Hematopoietic multipotent progenitor cell treated with erythropoietin and hydrocortisone succinate and interleukin-3 and kit ligand, for 17 days (in vitro differentiated cells): ENCODE data around the gene FAM170B.

Experiments
- DNase-seq: peaks from one replicate; pipeline ENCODE4 v3.0.0-alpha.2; 2015; ENCODE audit warnings: low spot score

FAM170B gene

DNA sequence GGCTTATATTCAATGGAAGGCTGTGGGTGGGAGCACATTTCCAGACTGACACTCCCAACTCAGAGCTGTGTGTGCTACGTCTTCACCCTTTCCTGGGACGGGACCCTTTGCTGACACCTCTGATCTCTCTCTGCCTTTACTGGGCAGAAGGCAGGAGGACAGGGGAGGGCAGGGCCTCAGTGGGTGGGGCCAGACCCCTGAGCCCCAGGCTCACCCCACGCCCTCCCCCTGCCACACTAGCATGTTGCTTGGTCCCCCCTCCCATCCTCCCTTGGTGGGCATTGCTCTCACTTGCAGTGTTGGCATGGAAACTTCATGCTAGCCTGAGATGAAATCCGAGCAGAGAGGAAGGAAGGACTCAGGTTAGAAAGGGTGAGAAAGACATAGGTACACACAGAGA lies 36.0 kb upstream of the FAM170B start:
- no peak for DNase-seq

GRCh38 chr10:49168831-49169500 lies 35.1 kb upstream of the FAM170B start:
- DNase-seq, result no peak

GRCh38 chr10:49168171-49168540 lies 34.3 kb upstream of the FAM170B start:
- no peak for DNase-seq

DNA sequence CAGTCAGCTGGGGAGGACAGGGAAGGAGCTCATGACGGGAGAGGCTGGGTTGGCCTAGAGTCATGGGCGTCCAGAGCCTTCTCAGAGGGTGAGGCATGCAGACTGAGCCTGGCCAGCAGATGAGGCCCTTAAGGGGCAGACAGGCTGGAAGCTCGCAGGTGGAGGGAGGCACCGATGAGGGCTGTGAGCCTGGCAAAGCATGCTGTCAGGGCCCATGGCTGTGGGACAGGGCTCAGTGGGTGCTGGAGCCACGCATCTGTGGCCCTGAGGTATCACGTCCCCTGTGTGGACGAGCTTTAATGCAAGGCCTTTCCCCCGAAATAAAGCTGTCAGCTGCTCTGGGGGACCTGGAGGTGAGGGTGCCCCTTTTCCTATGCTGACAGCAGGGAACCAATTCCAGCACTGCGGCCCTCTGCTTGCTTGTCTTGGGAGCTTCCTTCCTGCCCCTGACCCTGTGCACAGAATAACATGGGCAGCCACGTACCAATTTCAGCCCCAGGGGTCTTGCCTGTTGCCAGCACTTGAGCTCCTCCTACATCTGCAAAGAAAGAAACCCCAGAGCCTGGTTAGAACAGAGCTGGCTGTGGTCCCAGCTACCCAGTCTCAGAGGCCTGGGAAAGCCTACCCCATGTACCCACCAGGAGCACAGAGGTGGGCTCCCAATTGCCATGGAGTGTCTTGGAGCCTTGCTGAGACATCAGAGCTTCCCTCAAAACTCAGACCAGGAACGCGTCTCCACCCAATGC lies 33.8 kb upstream of the FAM170B start:
- DNase-seq, result no peak

GRCh38 chr10:49166484-49167400 lies 32.9 kb upstream of the FAM170B start:
- no peak for DNase-seq

- no peak for DNase-seq
These were observed 32.1 kb upstream of the FAM170B start for GRCh38 chr10:49165821-49166483.

- DNase-seq, result no peak
These were observed 31.4 kb upstream of the FAM170B start for GRCh38 chr10:49165259-49165658.

DNA sequence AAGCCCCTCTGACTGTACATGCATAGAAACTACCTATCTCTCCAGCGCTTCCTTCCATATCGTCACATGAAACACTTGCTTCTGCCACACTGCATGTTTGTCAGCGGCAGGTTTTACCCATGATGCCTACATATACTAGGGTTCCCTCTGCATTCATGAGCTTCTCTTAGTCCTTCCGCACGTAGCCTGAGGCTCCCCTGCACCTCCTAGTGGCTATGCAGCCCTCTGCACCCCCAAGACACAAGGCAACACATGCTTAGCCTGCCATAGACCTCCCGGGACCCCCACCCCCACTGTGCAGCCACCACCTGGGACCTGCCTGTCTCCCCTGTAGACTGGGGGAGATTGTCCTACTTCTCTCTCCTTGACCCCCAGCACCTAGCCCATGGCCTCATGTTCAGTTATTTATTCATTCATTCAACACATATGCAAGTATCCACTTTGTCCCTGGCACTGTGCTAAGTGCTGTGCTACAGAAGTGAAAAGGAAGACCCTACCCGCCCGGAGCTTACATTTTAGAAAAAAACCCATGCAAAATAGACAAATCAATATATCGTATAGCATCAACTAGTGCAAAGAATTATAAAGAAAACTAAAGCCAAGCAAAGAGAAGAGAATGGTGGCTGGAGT lies 30.9 kb upstream of the FAM170B start:
- no peak for DNase-seq

- no peak for DNase-seq
These were observed 29.9 kb upstream of the FAM170B start for GRCh38 chr10:49163741-49164140.

DNA sequence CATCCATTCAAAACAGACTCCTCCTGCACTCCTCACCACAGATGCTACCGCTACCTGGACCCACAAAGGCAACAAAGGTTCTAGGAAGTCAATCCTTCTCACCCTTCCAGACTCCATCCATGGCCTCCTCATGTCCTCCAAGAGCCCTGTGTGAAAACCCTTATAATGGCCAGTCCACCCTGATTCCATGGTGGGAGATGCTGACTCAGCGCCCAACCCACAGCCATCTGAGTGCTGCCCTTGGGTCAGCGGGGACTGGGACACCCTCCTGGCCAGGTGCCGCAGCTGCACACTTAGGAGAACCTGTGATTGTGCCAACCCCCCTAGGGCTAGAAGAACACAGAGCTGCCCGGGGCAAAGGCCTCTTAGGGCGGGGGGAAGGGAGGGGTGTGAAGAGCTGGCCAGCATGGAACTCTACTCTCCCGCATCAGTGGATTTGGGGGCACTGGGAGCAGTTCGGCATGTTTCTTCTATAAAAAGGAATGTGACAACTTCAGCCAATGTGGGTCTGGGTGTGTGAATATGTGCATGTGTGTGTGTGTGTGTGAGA lies 29.0 kb upstream of the FAM170B start:
- DNase-seq, result no peak

- DNase-seq, result no peak
These were observed 28.2 kb upstream of the FAM170B start for GRCh38 chr10:49162063-49162462.

DNA sequence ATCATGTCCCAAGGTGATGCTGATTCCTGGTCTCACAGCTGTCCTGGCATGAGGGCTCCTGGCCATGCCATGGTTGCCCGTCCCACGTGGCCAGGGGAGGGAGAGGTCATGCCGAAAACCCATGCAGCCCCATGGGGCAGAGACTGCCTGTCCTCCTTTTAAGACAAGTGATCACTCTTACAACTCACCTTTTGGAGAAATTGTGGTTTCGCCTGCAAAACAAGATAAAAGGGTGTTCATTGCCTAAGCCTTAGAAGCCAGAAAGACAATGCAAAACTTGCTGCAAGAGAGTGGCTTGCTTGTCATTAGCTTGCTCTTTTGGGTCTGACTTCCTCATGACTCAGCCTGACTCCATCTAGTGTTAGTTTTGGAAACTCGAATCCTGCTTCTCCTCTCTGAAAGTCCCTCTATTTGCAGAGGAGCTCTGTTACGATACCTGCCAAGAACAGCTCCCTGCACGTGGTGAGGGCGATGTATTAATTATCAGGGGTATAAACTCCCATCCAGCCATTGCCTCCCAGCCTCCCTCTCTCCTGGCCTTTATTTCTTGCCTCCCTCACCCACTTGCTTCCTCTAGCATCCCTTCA lies 27.7 kb upstream of the FAM170B start:
- no peak for DNase-seq

DNA sequence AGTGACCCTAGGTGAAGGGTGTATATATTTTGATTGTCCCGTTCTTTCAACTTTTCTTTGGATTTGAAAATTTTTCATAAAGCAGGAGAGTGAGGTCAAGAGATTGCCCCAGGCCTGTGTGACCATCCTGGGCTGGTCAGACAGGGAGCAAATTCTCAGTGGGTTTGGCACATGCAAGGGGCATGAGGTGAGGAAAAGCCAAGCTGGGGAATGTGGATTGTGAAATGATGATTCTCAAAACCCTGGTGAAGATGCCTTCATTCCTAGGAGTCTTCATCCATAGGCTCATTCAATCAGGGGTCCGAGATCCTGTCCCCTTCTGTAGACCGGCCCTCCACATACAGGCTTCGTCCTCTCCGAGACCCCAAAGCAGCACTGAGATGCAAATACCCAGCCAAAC lies 27.0 kb upstream of the FAM170B start:
- DNase-seq, result no peak

- no peak for DNase-seq
These were observed 26.3 kb upstream of the FAM170B start for GRCh38 chr10:49160110-49160509.

DNA sequence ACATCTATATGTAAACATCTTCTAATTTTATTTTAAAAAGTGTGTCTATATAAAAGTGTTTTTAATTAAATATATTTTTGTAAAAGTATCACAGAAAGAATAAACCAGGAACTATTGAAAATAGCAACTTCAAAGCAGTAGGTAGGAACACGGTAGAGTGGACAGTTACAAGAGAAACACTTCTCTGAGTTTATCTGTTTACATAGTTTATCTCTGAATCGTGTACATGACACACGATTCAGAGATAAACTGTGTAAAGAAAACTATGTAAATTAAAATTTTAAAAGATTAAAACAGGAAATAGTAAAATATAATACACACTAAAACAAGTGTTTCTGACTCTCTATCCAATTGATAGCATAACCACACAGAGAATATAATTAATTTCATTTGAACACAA lies 25.1 kb upstream of the FAM170B start:
- no peak for DNase-seq

- no peak for DNase-seq
These were observed 24.6 kb upstream of the FAM170B start for GRCh38 chr10:49158404-49158803.

GRCh38 chr10:49157229-49157628 lies 23.4 kb upstream of the FAM170B start:
- DNase-seq, result no peak

DNA sequence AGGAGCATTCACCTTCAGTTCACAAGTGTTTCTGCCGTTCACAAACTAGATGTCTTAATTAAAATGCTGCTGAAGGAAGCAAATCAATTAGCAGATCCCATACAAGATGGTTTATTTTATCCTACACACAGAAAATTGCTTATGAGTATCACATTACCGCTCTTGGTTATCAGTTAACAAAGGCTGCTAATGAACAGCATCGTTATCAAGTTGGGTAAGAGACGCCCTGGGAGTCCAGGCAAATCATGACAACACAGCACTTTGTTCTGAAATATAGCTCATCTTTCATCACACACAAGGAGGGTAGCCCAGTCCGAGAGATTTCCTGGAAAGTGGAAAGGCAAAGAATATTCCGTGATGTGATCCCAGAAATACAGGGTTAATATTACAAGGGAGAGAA lies 20.8 kb upstream of the FAM170B start:
- DNase-seq, result no peak

DNA sequence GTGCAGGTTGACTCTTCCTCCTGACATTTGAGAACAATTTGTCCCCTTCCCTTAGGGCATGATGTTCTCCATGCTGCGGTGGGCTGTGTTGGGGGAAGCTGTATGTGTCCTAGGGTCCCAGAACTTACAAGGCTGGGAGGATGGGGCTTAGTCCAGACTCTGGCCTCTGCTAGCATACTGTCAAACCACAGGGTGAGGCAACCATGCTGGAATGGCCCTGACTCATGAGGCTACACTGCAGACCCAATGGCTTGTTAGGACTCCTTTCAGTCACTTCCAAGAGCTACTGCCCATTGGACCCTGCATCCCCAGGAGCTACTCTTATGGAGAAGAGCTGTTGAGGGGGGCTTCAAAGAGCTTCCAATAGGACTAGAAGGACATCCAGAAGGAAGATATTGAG lies 20.1 kb upstream of the FAM170B start:
- DNase-seq, result no peak

- DNase-seq, result no peak
These were observed 19.3 kb upstream of the FAM170B start for GRCh38 chr10:49153115-49153514.

DNA sequence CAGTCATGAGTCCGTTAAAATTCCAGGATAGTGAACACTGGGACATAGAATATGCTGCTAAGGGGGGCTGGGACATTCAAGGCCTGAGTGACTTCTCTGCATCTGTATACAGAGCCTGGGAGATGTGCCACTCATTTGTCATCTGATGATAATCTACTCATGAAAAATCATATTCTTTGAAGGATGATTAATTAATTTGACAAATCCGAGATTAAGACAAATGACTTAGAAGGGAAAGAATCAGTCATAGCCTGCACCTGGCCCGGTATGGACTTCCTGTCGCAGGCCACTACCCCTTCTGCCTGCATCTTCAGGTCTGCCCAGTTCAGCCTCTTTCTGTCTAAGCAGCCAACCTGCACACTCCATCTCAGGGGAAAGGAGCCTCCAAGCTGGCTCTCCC lies 18.8 kb upstream of the FAM170B start:
- DNase-seq, result no peak
